ENCODE measurements around the gene RPA1.

GRCh38 chr17:1802429-1802828 lies 27.4 kb upstream of the RPA1 start:
- TF ChIP-seq EZH2 (IDR thresholded peaks at IDR 0.05; ENCODE audit: borderline replicate concordance, low read depth, low read length, poor library complexity, severe bottlenecking) (no peak), CTCF (conservative IDR thresholded peaks at IDR 0.05; ENCODE audit: low read depth, low read length) (no peak)
